K562 (cell line): ENCODE results near the gene MVD. TPM values are rescaled to one million over a fixed set of nuclear protein-coding genes. Genes with fewer than 3 reads are reported as not detected.

Experiments
- ARHGAP35 ChIP-seq: fragments of 450-650 bp; IDR thresholded peaks from 2 replicates; pipeline ENCODE4 v1.6.1; 2018; ENCODE audit not compliant: partially characterized antibody
- ARID2 ChIP-seq: fragments of 450-650 bp; IDR thresholded peaks from 2 replicates; pipeline ENCODE4 v1.6.1; 2017; ENCODE audit warnings: antibody characterized with exemption, mild to moderate bottlenecking
- ATF2 ChIP-seq: sonication (generic); formaldehyde crosslinking; IDR thresholded peaks from 2 replicates; pipeline ENCODE4 v1.8.1; 2022; ENCODE audit warnings: missing genetic modification reagents
- E4F1 ChIP-seq: fragments of 250-450 bp; sonication (Bioruptor Pico); IDR thresholded peaks from 2 replicates; pipeline ENCODE4 v1.5.0; 2021; ENCODE audit warnings: mild to moderate bottlenecking, borderline replicate concordance
- FOXP4 ChIP-seq: sonication (generic); formaldehyde crosslinking; IDR thresholded peaks from 2 replicates; pipeline ENCODE4 v1.8.0; 2022; ENCODE audit warnings: mild to moderate bottlenecking, missing genetic modification reagents, borderline replicate concordance
- PATZ1 ChIP-seq: fragments of 250-450 bp; sonication (Bioruptor Pico); IDR thresholded peaks from 2 replicates; pipeline ENCODE4 v1.5.0; 2020; ENCODE audit warnings: mild to moderate bottlenecking, borderline replicate concordance
- RERE ChIP-seq: sonication (generic); formaldehyde crosslinking; IDR thresholded peaks from 2 replicates; pipeline ENCODE4 v1.8.0; 2023; ENCODE audit warnings: missing genetic modification reagents, mild to moderate bottlenecking, borderline replicate concordance
- SMARCB1 ChIP-seq: IDR thresholded peaks from 2 replicates; pipeline ENCODE4 v1.6.1; 2011; ENCODE audit warnings: improper control_type of control experiment, low read depth; ENCODE audit not compliant: insufficient read length
- SMARCE1 ChIP-seq: fragments of 450-650 bp; IDR thresholded peaks from 2 replicates; pipeline ENCODE4 v1.7.1; 2016; ENCODE audit warnings: mild to moderate bottlenecking
- TAF7 ChIP-seq: fragments of 450-650 bp; IDR thresholded peaks from 2 replicates; pipeline ENCODE4 v1.6.1; 2016; ENCODE audit warnings: missing genetic modification characterization, missing compliant biosample characterization
- polyA plus RNA-seq, 8 experiments: library from polyadenylated mRNA; depleted of rRNA in 4 of 8; stranded (reverse) in 5 of 8; unstranded in 3 of 8; fragments of >200 nt; fragmentation: Nextera tagmentation in 2 of 8; fragmentation: Illumina TruSeq in 1 of 8; extraction: Ambion mirVana in 2 of 8; extraction: Trizol in 1 of 8; gene quantifications; 2 replicates each; pipeline versions ENCODE4 v1.2.1 to v1.2.3, GENCODE V29; 2011 to 2014; ENCODE audit warnings: inconsistent platforms in 1 of 8, missing spikeins in 1 of 8
- total RNA-seq, 7 experiments: library from RNA; depleted of rRNA in 6 of 7; stranded (reverse); fragments of >200 nt in 6 of 7; fragmentation: Illumina TruSeq in 2 of 7; extraction: Trizol in 2 of 7; gene quantifications; 2 replicates each; pipeline versions ENCODE4 v1.2.1 to v1.2.3, GENCODE V29; 2011 to 2021; ENCODE audit warnings: low replicate concordance in 1 of 7

The MVD gene
- total and polyA plus RNA-seq, 9 of the 15 experiments (the other 6 are each of a cell fraction or from before 2014, with no cell fraction given) = 12.2 to 141 (median 45.3) TPM

GRCh38 chr16:88634141-88634993 lies 28.5 kb downstream of the MVD start (continued):
- no peak for TF ChIP-seq PATZ1
- TF ChIP-seq FOXP4 (CRISPR knock-in tag) = no peak; the same call in 1 of the 2 replicates
- no peak for TF ChIP-seq ARHGAP35
- TF ChIP-seq E4F1 (CRISPR knock-in tag) = no peak
- TF ChIP-seq SMARCB1 = no peak
- no peak for TF ChIP-seq SMARCE1
- TF ChIP-seq ATF2 = no peak
- TF ChIP-seq ARID2 = no peak
- TF ChIP-seq TAF7 (tag) = no peak
- TF ChIP-seq RERE = peak; percentile 94; the same call in 1 of the 2 replicates
